GM18951 (cell line): ENCODE measurements around the gene OR4E2.

Experiments
- POLR2A ChIP-seq: IDR thresholded peaks from 4 replicates; pipeline ENCODE4 v1.6.1; 2011; ENCODE audit warnings: mild to moderate bottlenecking; ENCODE audit not compliant: insufficient read length, insufficient read depth; ENCODE audit errors: extremely low read depth
- in situ Hi-C: fragments of 300-500 bp; cut with MboI; formaldehyde crosslinking; loops from one replicate; pipeline ENCODE4 v1.12.0; 2022; ENCODE audit warnings: low sequenced_read_pairs, mixed read lengths, inconsistent platforms; ENCODE audit not compliant: unreplicated experiment

Gene OR4E2

GRCh38 chr14:21704338-21704737 lies 50.7 kb downstream of the OR4E2 start:
- in situ Hi-C loops = no loop called here
- no peak for TF ChIP-seq POLR2A

- no peak for TF ChIP-seq POLR2A
- in situ Hi-C loops = no loop called here
Observed at GRCh38 chr14:21711360-21711961, 57.8 kb downstream of the OR4E2 start.

GRCh38 chr14:21712036-21712435 lies 58.4 kb downstream of the OR4E2 start:
- in situ Hi-C loops = no loop called here
- TF ChIP-seq POLR2A = no peak

GRCh38 chr14:21714318-21714929 lies 60.8 kb downstream of the OR4E2 start:
- in situ Hi-C loops = no loop called here
- no peak for TF ChIP-seq POLR2A
